22Rv1 (cell line): Measurements from ENCODE around the gene PCDHB12.
"Not testable (repeated sequence)": the region's sequence is repeated elsewhere in the genome, so short reads cannot be mapped to it uniquely, and the experiment has no call there.

Experiments used
- CTCF ChIP-seq: fragments of 450-650 bp; IDR thresholded peaks from 2 replicates; pipeline ENCODE4 v1.5.1; 2017; ENCODE audit warnings: mild to moderate bottlenecking
- ZFX ChIP-seq: fragments of 450-650 bp; IDR thresholded peaks from 2 replicates; pipeline ENCODE4 v1.6.1; 2017; ENCODE audit warnings: antibody characterized with exemption, borderline replicate concordance

GRCh38 chr5:141179371-141179770, 29.1 kb upstream of the PCDHB12 start:
- TF ChIP-seq CTCF, ZFX: not testable (repeated sequence)
